ENCODE results near the gene SPOCK1. TPM values are rescaled to one million over a fixed set of nuclear protein-coding genes. Genes with fewer than 3 reads are reported as not detected.

SPOCK1 gene
- total and polyA plus RNA-seq, 2 of the 13 experiments (the other 11 are each of a cell fraction or from before 2014, with no cell fraction given), result 0.18 to 0.29 TPM

DNA sequence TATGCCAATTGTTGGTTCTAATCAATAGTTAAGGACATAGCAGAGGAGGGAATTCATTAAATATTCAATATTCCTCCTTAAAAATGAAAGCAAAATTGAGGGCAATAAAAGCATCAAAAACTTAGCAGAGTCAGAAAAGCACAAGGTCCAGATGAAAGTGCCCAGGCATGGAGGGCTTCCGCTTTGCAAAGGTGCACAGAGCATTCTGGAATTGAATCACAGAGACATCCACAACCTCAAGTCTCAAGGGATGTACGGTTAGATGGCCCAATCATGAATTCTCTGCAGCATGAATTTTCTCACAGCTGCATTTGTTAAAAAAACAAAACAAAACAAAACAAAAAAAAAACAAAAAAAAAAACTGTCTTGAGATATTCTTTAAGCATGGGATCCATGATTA is 253.7 kb downstream of the SPOCK1 start (continued):
- TF ChIP-seq, protein P1, sequence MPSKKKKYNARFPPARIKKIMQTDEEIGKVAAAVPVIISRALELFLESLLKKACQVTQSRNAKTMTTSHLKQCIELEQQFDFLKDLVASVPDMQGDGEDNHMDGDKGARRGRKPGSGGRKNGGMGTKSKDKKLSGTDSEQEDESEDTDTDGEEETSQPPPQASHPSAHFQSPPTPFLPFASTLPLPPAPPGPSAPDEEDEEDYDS (CRISPR knock-in tag; IDR thresholded peaks at IDR 0.05), result no peak
- TF ChIP-seq RBM22 (optimal IDR thresholded peaks at IDR 0.05; ENCODE audit: low read length) (no peak), FOXJ3 (CRISPR knock-in tag; IDR thresholded peaks at IDR 0.05; ENCODE audit: borderline replicate concordance) (no peak), SMAD3 (CRISPR knock-in tag; IDR thresholded peaks at IDR 0.05) (no peak), PAX8 (CRISPR knock-in tag; IDR thresholded peaks at IDR 0.05; ENCODE audit: borderline replicate concordance) (no peak), ZNF232 (CRISPR knock-in tag; IDR thresholded peaks at IDR 0.05; ENCODE audit: borderline replicate concordance) (no peak), ZNF747 (CRISPR knock-in tag; IDR thresholded peaks at IDR 0.05; ENCODE audit: borderline replicate concordance) (no peak)

DNA sequence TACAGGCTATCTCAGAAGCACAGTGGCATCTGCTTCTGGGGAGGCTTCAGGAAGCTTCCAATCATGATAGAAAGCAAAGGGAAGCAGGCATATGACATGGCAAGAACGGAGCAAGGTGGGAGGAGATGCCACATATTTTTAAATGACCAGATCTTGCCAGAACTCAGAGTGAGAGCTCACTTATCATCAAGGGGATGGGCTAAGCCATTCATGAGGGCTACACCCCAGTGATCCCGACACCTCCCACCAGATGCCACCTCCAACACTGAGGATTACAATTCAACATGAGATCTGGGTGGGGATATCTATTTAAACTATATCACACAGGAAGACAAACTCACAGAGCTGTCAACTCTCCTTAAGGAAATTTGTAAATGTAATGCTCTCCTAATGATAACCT is 258.8 kb downstream of the SPOCK1 start:
- H2AFZ ChIP-seq (ENCODE audit: low read length), result no peak overlapping the region
- H3K9ac ChIP-seq (ENCODE audit: insufficient read depth, low read depth, low read length), result no peak overlapping the region
- H3K79me2 ChIP-seq (ENCODE audit: insufficient read depth, low read length), result no peaks in the 10 kb centered on the region
- H3K4me2 ChIP-seq (ENCODE audit: low read depth, low read length), result no peak overlapping the region
- BruUV-seq (replicated peaks), result no TSS peak
- no peaks in the 10 kb centered on the region for H3K9me3 ChIP-seq (ENCODE audit: low read length)
- in situ Hi-C loops (cut with HindIII; ENCODE audit: extremely low pct_ligation_motif_present, low pct_unique_long_range_greater_than_20kb) (no loop called here), intact Hi-C loops (cut with micrococcal nuclease; ENCODE audit: unreplicated experiment) (no loop called here)
- TF ChIP-seq MED1 (CRISPR knock-in tag; IDR thresholded peaks at IDR 0.05), result no peak
- no peak for TF ChIP-seq KMT2A (CRISPR knock-in tag; IDR thresholded peaks at IDR 0.05)
- no peak for TF ChIP-seq SAFB2 (CRISPR knock-in tag; IDR thresholded peaks at IDR 0.05; ENCODE audit: borderline replicate concordance, low read depth)
- no peak for TF ChIP-seq SIX1 (CRISPR knock-in tag; IDR thresholded peaks at IDR 0.05; ENCODE audit: borderline replicate concordance)
- no peak for TF ChIP-seq U2AF1 (optimal IDR thresholded peaks at IDR 0.05; ENCODE audit: low read depth, low read length)
- TF ChIP-seq ZSCAN12 (CRISPR knock-in tag; IDR thresholded peaks at IDR 0.05), result no peak
- TF ChIP-seq YY1 (IDR thresholded peaks at IDR 0.05; ENCODE audit: insufficient read depth, insufficient replicate concordance, low read depth, low read length), result no peak
- TF ChIP-seq, protein P2, sequence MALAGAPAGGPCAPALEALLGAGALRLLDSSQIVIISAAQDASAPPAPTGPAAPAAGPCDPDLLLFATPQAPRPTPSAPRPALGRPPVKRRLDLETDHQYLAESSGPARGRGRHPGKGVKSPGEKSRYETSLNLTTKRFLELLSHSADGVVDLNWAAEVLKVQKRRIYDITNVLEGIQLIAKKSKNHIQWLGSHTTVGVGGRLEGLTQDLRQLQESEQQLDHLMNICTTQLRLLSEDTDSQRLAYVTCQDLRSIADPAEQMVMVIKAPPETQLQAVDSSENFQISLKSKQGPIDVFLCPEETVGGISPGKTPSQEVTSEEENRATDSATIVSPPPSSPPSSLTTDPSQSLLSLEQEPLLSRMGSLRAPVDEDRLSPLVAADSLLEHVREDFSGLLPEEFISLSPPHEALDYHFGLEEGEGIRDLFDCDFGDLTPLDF (CRISPR knock-in tag; IDR thresholded peaks at IDR 0.05), result no peak
- no peak for TF ChIP-seq ZNF878 (CRISPR knock-in tag; IDR thresholded peaks at IDR 0.05)
- TF ChIP-seq KDM5A (IDR thresholded peaks at IDR 0.05; ENCODE audit: borderline replicate concordance, low read length), result no peak
- TF ChIP-seq, protein P3, sequence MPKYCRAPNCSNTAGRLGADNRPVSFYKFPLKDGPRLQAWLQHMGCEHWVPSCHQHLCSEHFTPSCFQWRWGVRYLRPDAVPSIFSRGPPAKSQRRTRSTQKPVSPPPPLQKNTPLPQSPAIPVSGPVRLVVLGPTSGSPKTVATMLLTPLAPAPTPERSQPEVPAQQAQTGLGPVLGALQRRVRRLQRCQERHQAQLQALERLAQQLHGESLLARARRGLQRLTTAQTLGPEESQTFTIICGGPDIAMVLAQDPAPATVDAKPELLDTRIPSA (CRISPR knock-in tag; IDR thresholded peaks at IDR 0.05; ENCODE audit: borderline replicate concordance), result no peak
- ATAC-seq (no peak), DNase-seq (ENCODE audit: low spot score) (no peak), FAIRE-seq (no peak)
- ChIA-PET CTCF (ENCODE audit: low intra/inter-chr PET ratio, low total read pairs) (no interaction called here), POLR2A (no interaction called here)
- no peaks in the 10 kb centered on the region for H3K27me3 ChIP-seq (ENCODE audit: control insufficient read depth in 1 of 2, insufficient read depth in 2 of 2, low read length in 2 of 2)
- no peaks in the 10 kb centered on the region for H3K36me3 ChIP-seq (replicated peaks in 1 of 2; ENCODE audit: control insufficient read depth in 1 of 2, insufficient read depth in 2 of 2, low read length in 2 of 2)
- H3K4me1 ChIP-seq (ENCODE audit: insufficient read depth, low read length), result no peaks in the 10 kb centered on the region
- WGBS (ENCODE audit: low lambda C conversion rate), result 0% methylated on average over 2 of the region's 2 CpGs
- H3K27ac ChIP-seq (ENCODE audit: extremely low read length, insufficient read depth, low read length), result no peak overlapping the region
- H4K20me1 ChIP-seq (ENCODE audit: insufficient read depth, low read length), result no peaks in the 10 kb centered on the region
- H3K4me3 ChIP-seq (replicated peaks in 1 of 3; ENCODE audit: insufficient read depth in 1 of 3, low read depth in 2 of 3, low read length in 3 of 3), result no peak overlapping the region
